GM21576 (cell line): Measurements from ENCODE around the gene ANKH.

Experiments
- ATAC-seq: cut with Tn5 transposase; IDR thresholded peaks from one replicate; pipeline ENCODE4 v1.9.1; 2021; ENCODE audit warnings: mild to moderate bottlenecking, moderate library complexity; ENCODE audit not compliant: unreplicated experiment

ANKH gene

DNA sequence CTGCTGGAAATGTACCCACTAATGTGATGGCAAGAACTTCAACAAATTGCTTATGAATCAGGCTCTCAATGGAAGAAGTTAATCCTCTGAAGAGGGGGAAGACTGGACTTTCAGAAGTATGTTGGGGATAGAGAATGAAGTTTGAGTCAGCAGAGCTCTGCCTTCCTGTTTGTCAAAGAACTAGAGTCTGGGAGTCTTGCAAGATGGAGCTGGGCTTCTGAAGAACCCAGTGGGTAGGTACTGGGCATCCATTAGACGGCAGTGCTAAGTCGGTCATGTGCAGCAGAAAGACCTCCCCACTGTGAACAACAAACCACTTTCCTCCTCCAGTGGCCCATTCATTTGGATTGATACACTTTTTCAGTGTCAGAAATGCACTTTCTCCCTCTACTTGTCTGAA is 172.4 kb downstream of the ANKH start:
- no peak for ATAC-seq

DNA sequence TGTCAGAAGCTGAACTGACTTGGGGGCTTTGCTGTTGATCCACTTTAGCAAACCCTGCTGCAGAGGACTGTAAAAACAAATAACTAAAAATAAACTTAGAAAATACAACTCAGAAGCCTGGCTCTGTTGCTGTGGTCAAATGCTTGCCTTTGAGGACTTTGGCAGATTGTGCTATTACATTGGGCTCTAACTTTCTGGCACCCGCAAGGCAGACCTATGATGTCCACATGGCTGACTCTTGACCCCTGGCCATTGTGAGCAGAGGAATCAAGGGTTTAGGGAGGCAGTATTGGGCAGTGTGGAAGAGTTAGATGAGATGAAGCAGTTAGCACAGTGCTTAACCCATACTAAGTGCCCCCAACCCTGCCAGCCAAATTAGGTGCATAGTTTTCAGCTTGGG is 173.1 kb downstream of the ANKH start:
- ATAC-seq: no peak

DNA sequence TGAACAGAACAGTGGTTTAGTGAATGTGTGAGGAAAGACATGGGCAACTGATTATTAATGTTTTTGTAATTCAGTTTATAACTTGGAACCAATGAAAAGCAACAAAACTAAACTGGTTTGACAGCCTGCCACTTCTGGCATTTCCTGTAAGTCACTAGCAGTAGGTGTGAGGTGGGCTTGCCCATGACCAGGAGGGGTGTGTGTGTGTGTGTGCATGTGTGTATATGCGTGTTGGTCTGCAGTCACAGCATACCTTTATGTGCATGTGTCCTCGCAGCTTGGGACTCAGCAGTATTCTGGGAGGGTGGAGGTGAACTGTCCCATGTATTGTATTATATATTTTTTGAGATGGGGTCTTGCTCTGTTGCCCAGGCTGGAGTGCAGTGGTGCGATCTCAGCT is 174.7 kb downstream of the ANKH start:
- no peak for ATAC-seq

DNA sequence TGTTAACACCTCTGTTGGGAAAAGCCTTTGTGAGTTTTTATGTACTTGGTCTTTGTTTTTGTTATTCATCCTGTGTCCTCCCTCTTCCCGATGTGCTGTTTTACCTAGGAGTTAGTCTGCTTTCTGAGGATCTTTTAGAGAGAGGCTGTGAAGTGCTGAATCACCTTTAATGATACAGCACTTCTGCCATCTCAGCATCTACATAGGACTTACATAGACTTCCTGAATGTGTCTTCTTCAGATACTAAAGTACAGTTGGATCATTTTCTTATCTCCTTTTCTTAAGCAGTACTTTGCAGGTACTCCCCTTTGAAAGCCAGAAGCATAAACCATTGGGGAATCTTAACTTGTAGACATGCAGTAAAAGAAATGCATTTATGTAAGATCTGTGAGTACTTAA is 175.5 kb downstream of the ANKH start:
- no peak for ATAC-seq

DNA sequence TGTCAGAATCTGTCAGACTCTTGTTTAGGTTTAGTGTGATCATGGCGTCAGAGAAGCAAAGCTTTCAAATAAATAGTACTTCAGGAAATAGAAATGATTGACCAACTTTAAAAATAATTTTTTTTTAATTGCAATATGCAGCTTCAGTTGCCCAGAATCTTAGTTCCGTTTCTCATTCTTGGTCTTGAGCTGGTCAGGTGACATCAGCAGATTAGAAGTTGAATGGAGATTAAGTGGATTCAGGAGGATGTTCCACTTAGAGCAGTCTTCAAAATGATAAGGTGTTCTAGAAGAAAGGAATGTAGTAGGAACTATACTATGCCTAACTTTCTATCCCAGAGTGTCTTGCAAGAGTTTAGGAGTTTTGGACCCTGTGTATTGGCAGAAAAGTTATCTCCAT is 176.4 kb downstream of the ANKH start:
- ATAC-seq: no peak

DNA sequence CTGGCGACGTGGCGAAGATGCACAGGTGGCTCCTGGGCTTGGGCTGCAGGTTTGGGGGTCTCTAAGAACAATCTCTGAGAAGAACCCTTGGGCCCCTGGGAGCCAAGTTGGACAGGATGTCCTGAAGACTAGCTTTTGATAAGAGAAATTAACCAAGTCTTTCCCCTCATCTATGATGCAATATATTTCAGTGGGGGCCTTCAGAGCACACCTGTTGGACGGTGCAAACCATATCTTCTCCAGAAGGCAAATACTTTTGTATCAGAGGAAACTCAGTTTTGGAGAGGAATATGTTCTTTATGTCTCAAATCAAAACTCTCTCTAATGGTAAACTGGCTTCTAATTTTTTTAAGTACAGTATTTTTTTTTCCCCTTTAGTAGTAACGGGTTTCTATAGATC is 178.5 kb downstream of the ANKH start:
- no peak for ATAC-seq

DNA sequence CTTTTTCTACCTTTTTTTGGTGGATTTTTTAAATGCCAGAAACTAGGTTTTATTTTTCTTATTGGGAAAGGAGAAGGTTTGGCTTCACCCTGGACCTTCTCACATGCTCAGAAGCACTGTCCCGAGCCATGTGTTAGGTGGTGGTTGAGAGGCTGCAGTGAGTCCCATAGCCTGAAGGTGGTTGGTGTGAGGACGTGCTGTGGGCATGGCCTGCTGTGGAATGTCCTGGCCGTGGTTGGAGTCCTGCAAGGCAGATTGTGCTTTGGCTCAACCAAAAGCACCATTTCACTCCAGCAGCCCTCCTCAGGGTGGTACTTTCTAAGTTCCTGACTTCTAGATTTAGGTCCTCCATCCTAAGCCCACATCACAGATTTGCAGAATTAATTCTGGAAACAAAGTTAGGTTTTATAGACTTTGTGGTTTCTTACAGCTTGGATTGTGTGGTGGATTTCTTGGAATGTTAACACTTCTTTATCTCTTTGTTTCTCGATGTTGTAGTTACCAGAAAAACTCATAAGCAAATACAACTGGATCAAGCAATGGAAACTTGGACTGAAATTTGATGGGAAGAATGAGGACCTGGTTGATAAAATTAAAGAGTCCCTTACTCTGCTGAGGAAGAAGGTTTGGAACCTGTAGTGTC is 184.4 kb downstream of the ANKH start:
- no peak for ATAC-seq

DNA sequence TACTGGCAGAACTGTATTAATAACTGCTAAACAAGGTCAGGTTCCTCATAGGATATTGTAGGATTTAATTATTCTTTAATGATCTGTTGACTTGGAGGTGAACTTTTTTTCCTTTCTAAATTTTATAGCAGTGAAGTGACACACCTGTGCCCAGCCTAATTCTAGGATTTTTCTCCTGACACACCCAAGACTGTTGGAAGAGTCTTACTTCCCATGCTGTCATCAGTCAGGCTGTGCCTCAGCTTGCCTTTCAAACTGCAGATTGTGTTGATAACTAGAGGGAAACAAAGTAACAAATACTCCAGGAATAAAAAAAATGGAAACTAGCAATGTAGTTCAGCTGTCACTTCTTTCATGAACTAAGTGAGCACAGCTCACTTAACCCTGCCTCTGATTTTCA is 185.1 kb downstream of the ANKH start:
- ATAC-seq: no peak

DNA sequence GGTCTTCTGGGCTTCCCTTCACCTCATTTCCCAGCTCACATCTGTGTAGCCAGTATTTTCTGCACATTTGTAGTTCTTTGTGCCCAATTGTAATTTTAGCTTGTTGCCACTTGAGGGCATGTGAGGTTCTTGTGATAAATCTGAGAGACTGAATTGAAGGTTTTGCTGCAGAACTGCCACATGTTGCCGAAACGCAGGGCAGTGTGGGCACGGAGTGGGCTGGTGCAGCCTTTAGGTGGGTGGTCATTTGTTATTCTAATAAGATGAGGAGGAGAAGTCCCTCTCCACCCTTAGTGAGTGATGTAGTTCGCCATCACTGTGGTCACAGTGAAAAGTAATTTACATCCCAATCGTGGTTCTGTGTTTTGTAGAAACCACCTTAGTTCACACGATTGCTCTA is 185.8 kb downstream of the ANKH start:
- ATAC-seq: peak; percentile 91

DNA sequence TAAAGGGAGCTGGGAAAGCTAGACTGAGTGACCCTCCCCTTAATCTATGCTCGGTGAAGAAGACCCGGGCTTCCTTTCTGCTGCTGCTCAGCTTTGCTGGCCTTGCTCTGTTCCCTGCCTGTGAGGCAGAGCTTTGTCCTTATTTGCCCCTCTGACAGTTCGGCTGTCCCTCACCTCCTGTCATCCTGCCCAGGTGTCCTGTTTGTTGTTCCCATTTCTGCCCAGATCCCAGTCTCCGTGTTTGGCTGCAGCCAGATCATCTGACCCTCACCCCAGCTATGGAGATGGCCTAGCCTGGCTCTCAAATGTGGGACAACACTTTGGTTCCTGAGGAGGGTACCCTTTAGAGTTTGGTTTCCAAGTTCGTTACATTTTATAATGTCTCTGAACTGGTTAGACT is 186.8 kb downstream of the ANKH start:
- ATAC-seq: no peak

DNA sequence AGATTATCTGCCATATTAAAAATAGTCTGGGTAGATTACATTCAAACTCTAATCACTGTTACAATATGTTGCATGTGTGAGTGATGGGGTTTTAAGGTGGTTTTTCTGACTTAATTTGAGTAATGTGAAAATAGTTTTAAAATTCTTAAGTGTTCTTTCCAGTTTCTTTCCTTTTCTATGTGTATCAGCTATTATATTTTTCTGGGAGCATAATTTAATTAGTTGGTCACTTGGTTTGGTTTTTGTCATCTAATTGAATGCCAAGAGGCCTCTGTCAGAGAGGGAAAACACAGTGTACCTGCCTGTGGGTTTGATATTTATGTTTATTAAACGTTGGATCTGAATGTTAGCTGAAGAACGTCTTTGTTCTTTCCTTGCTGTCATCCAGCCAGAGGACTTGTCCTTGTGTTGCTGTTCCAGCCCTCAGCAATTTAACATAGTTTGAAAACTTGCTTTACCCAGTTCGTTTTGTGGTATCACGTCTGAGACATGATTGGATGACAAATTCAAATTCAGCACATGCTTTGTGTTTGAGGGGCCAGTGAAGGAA is 187.6 kb downstream of the ANKH start:
- ATAC-seq: no peak

DNA sequence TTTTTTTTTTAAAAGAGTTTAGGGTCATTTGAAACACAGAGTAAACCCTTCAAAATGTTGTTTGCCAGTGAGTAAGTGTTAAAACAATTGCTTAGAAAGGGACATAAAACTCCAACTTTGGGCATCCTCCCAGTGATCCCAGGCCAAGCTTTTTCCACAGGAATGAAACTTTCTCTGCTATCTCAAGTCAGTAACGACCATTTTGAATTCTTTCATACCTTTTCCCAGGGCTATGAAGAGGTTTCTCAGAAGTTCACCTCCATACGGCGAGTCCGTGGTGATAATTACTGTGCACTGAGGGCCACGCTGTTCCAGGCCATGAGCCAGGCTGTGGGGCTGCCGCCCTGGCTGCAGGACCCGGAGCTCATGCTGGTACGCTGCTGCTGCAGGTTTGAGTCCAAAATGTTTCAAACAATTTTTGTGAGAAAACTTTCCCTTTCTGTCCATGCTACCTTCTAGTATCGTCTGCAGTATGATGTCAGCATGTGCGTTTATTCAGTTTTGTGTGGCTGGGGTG is 190.3 kb downstream of the ANKH start:
- ATAC-seq: no peak

DNA sequence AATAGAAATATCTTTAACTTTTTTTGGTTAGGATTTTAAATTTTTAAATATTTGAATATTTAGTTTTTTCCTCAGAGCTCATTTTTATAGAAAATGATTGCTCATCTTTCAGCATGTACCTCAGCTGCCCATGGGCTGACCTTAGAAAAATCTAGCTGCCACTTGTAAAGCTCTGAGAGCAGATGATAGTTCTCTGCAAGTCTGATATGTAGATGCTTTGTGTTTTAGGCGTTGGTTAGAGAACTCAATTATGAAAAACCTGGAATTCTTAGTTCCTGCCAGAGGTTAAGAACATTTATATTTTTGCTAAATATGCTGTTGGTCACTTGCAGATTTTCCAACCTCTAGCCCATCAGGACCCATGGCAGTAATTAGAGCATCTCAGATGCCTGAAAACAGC is 192.0 kb downstream of the ANKH start:
- ATAC-seq: no peak

DNA sequence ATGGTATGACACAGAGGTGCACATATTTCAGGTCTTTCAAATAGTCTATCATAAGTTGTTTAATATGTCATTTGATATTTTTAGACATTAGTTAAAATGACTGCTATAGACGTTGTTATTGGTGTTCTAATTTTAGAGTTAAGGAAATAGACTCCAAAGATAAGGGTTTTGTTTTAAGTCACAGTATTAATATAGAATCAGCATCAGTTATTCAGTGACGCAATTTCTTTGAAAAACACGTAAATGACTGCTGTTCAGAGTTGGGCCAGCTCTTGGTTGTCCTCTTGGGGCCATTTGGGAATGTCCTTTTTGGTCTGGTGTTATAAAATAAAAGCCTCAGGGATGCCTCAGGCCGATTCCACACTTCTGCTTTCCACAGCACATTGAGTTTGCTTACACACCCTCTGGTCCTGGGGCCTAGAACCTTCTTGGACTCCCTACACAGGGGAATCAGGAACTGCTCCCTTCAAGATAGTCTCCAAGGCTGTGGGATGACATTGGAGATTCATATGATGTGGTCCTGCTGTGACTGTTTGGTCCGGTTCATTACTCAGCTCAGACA is 192.7 kb downstream of the ANKH start:
- ATAC-seq: no peak

DNA sequence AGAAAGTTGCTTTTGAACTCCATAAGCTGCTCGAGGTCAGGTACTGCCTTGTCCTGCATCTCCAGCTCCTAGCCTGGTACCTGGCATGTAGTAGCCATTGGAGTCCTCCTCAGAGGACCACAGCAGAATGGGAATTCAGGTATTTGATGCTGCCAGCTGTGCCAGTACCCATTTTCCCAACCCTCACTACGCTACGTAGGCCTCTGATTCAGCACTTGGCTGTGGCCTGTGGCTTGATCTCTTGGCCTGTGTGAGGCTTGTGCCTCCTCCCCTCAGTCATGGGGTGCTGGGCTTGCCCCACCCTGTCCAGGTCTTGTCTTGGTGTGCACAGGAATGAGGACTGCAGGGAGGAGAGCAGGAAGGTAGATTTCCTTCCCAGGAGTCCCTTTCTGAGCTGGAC is 195.3 kb downstream of the ANKH start:
- peak; percentile 37 for ATAC-seq

DNA sequence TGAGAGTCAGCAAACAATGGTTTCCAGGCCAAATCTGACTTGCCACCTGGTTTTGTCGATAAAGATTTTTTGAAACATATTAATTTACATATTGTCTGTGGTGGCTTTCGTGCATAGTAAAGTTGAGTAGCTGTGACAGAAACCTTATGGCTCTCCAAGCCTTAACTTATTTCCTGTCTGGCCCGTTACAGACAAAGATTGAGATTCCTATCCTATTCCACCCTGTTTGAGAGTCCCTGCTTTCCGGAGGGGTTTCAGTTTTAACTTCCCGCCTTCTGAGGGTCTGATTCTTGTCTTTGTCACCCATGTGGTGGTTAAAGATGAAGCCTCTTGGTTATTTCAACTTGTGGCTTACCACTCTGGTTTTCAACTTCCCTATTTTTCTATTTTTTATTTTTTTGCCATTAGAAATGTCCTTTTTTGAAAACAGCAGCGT is 195.7 kb downstream of the ANKH start:
- peak; percentile 35 for ATAC-seq

DNA sequence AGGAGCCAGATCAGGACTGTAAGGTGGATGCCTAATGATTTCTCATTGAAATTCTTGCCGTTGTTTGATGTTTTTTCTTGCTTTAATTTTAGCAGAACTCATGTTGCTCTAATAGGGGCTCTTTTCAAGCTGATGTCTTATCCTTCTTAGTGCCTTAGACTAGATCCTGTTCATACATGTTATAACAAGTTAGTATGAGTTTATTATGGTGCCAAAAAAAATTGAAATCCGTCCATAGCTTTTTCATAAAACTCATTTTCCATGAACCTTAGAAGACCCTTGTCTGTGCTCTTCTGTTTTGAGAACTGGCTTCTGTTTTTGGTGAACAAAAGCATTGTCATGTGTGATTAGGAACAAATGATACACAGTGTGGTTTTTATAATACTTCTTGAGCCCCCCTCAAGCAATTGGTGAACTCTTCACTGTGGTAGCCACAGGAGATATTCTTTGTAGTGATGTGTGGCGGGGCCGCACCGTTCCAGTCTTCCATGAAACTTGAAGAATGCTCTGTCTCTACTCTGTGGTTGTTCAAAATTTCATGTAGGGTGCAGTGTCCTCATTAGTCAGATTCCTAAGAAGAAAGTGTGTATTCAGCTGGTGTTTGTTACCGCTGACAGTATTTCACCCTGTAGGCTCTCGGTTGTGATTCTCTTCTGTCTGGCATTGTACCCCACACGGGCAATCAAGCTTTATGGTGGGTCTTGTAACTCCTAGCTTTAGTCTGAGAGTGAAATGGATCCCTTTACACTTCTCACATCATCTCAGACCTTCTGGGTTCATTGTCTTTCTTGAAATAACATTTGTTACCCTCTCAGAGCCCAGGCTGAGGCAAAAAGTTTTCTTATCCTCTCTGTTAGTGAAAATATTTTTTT is 196.4 kb downstream of the ANKH start:
- no peak for ATAC-seq

DNA sequence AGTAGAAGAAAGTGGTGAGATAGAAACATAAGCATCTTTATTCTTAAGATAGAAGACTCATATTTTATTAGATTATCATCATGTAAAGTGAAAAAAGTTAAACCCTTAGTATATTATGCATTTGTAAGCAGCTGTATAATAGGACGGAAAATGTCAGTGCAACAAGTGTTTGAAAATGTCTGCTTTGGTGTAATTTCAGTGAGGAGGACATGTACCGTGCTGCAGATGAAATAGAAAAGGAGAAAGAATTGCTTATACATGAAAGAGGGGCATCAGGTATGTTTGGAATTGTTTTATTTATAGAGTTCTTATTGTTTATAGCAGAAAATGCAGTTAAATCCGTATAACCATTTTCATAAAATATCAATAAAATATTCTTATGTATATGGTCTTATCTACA is 198.1 kb downstream of the ANKH start:
- ATAC-seq: no peak

DNA sequence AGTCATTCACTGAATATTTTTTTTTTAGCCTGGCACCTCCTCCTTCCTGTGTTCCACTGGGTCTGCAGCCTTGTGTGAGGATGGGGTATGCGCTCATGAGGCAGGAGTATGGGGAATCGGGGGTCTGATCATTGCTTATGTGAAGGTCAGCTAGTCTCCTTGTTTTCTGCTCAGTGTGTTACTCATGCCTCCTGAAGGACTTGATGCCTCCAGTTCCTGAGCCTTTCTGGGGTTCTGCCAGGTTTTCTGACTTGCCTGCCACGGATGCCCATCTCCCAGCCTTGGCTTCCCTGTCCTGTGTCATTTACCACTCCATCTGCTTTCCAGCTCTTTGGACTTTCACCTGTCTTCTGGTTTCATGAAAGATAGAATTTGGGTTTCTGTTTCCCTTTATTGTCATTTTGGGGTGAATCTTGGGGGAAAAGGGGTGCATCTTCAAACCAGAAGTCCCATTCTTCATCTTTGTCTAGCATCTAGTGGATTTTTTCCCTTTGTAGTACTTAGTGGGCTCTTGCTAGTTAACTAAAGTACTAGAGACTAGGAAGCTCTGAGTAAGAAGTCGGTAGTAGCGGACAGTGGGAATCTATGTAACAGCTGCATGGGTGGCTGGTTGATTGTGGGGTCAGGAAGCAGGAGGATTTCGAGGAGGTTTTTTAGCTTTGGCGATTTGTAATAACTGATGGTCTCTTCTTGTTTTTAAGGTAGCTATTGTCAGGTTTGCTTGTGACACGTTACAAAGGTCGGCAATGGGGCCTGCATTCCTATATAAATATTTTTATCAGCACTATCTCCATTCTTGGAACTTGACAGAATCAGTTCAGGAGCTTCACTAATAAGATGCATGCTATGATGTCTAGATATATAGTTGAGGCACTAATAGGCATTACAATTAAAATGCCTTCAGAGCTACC is 198.8 kb downstream of the ANKH start:
- no peak for ATAC-seq

DNA sequence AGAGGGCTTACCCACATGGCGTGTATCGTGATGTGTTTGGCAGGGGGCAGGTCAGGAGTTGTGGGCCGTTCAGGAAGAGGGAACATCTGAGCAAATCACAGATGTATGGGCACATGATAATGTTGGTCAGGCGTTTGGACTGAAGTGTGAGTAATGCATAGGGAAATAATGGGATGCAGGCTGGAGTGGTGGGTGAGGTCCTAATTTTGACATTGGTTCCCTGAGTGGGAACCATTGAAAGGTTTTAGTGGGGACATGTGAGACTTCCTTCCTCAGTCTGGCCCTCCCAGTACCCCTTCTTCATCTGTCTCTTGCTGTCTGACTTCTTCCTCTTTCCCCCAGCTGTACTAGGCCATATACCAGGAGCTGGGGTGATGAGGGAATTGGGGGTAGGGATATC is 199.5 kb downstream of the ANKH start:
- no peak for ATAC-seq

DNA sequence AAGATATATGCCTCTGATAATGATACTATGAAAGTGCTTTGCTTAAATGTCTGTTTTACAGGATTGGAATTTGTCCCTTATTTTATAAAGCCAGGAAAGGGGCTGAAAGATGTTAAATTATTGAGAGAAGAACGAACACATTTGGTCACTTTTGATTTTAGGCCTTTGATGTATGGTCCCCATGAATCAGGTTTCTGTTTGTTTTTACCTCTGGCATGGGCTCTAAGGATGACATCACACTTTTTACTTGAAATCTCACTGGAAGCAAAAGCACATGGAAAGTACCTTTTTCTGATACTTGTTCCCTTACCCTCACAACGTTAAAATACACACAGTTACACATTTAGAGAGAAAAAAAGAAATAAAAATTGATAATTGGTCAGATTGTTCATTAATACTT is 200.2 kb downstream of the ANKH start:
- ATAC-seq: no peak
